ENCODE measurements around the gene PUS3. TPM values are rescaled to one million over a fixed set of nuclear protein-coding genes. Genes with fewer than 3 reads are reported as not detected.

PUS3 gene
- total and polyA plus RNA-seq, 10 donors: 7.7 to 12.7 (median 11.1) TPM

DNA sequence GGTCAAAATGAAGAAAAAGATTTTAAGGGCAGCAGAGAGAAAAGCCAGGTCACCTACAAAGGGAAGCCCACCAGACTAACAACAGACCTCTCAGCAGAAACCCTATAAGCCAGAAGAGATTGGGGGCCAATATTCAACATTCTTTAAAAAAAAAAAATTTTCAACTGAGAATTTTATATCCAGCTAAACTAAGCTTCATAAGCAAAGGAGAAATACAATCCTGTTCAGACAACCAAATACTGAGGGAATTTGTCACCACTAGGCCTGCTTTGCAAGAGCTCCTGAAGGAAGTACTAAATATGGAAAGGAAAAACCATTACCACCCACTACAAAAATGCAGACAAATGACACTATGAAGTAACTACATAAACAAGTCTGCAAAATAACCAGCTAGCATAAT is 56.8 kb downstream of the PUS3 start:
- no peaks in the 10 kb centered on the region for H3K27me3 ChIP-seq (replicated peaks in 1 of 7)
- no peak for DNase-seq
- H3K9me3 ChIP-seq: peaks cover 2 to 37% (median 27%) of the 10 kb centered on the region in 8 donors
- no peak overlapping the region for H3K4me3 ChIP-seq
- intact Hi-C loops (cut with DNase I; ENCODE audit: low total_unique reads): no loop called here
- no peak for TF ChIP-seq POLR2AphosphoS5 (IDR thresholded peaks at IDR 0.05)
- TF ChIP-seq, protein P1, sequence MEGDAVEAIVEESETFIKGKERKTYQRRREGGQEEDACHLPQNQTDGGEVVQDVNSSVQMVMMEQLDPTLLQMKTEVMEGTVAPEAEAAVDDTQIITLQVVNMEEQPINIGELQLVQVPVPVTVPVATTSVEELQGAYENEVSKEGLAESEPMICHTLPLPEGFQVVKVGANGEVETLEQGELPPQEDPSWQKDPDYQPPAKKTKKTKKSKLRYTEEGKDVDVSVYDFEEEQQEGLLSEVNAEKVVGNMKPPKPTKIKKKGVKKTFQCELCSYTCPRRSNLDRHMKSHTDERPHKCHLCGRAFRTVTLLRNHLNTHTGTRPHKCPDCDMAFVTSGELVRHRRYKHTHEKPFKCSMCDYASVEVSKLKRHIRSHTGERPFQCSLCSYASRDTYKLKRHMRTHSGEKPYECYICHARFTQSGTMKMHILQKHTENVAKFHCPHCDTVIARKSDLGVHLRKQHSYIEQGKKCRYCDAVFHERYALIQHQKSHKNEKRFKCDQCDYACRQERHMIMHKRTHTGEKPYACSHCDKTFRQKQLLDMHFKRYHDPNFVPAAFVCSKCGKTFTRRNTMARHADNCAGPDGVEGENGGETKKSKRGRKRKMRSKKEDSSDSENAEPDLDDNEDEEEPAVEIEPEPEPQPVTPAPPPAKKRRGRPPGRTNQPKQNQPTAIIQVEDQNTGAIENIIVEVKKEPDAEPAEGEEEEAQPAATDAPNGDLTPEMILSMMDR (IDR thresholded peaks at IDR 0.05 in 8 of 11, conservative IDR thresholded peaks at IDR 0.05 in 3 of 11): no peak
- TF ChIP-seq POLR2A (IDR thresholded peaks at IDR 0.05): no peak
- H3K36me3 ChIP-seq: no peaks in the 10 kb centered on the region
- no peaks in the 10 kb centered on the region for H3K4me1 ChIP-seq
- no peak overlapping the region for H3K27ac ChIP-seq

Other genes with a start within 250 kb of the PUS3 start
- gene ACRV1, start 222.4 kb downstream of the PUS3 start, total RNA-seq: not detected
- under 1 TPM in 1 of 3 donors, not detected in 2; 0.09 TPM for gene ACRV1, start 222.4 kb downstream of the PUS3 start, polyA plus RNA-seq
- gene PATE1, start 156.9 kb downstream of the PUS3 start, total RNA-seq: not detected
- gene PATE1, start 156.9 kb downstream of the PUS3 start, polyA plus RNA-seq: not detected
- gene PATE2, start 124.4 kb downstream of the PUS3 start, total RNA-seq: not detected
- not detected for gene PATE2, start 124.4 kb downstream of the PUS3 start, polyA plus RNA-seq
- not detected for gene PATE3, start 115.1 kb downstream of the PUS3 start, total RNA-seq
- not detected for gene PATE3, start 115.1 kb downstream of the PUS3 start, polyA plus RNA-seq
- not detected for gene PATE4, start 69.9 kb downstream of the PUS3 start, total RNA-seq
- gene PATE4, start 69.9 kb downstream of the PUS3 start, polyA plus RNA-seq: not detected
- 1 to 10 TPM; 3.0 to 7.7 (median 4.4) TPM for gene HYLS1, start 15.5 kb downstream of the PUS3 start, total RNA-seq
- 1 to 10 TPM; 4.0 to 4.6 (median 4.2) TPM for gene HYLS1, start 15.5 kb downstream of the PUS3 start, polyA plus RNA-seq
- gene DDX25, start 1.3 kb upstream of the PUS3 start, total RNA-seq: 1 to 10 TPM in 2 of 7 donors, under 1 TPM in 3, not detected in 2; 0.33 to 1.8 (median 0.85) TPM
- under 1 TPM; 0.11 to 0.24 (median 0.22) TPM for gene DDX25, start 1.3 kb upstream of the PUS3 start, polyA plus RNA-seq
- 1 to 10 TPM in 6 of 7 donors, not detected in 1; 1.8 to 7.1 (median 3.0) TPM for gene VSIG10L2, start 42.8 kb upstream of the PUS3 start, total RNA-seq
- gene VSIG10L2, start 42.8 kb upstream of the PUS3 start, polyA plus RNA-seq: 1 to 10 TPM; 1.2 to 3.6 (median 3.1) TPM
- gene CDON, start 159.7 kb upstream of the PUS3 start, total RNA-seq: 1 to 10 TPM; 1.8 to 5.3 (median 3.6) TPM
- under 1 TPM; 0.30 to 0.58 (median 0.45) TPM for gene CDON, start 159.7 kb upstream of the PUS3 start, polyA plus RNA-seq